Bronchial epithelial cell (primary cell): ENCODE results near the gene KISS1R. TPM values are rescaled to one million over a fixed set of nuclear protein-coding genes. Genes with fewer than 3 reads are reported as not detected.
A peak's percentile ranks its signal among the peaks of the same experiment; 100 is the strongest.

Source experiments
- DNase-seq: peaks from one replicate; pipeline ENCODE4 v3.0.0-alpha.2; 2010; ENCODE audit warnings: low read depth
- FAIRE-seq: peaks from 2 replicates; lab custom pipeline; 2011; peaks lifted over from hg19 to GRCh38; lab: Jason Lieb, UNC
- H3K27me3 ChIP-seq: 2 replicates; pipeline ENCODE4 v1.5.1; 2011; ENCODE audit warnings: low read length; ENCODE audit not compliant: control insufficient read depth, insufficient read depth
- H3K36me3 ChIP-seq: 2 replicates; pipeline ENCODE4 v1.5.1; 2011; ENCODE audit warnings: low read length; ENCODE audit not compliant: control insufficient read depth, insufficient read depth
- H3K4me3 ChIP-seq: 2 replicates; pipeline ENCODE4 v1.5.1; 2011; ENCODE audit warnings: mild to moderate bottlenecking, low read depth, low read length, control low read depth
- total RNA-seq: library from RNA; depleted of rRNA; stranded (reverse); fragments of >200 nt; gene quantifications from 2 replicates; pipeline ENCODE4 v1.2.1, GENCODE V29; 2014
- TF ChIP-seq, protein P1 (sequence below): IDR thresholded peaks from 2 replicates; pipeline ENCODE4 v1.5.1; 2011; ENCODE audit warnings: mild to moderate bottlenecking, moderate library complexity, low read length, control low read depth, inconsistent platforms; ENCODE audit not compliant: insufficient read depth, severe bottlenecking

KISS1R gene
- total RNA-seq, 1 donor from 2014 or later: not detected

- TF ChIP-seq, protein P1, sequence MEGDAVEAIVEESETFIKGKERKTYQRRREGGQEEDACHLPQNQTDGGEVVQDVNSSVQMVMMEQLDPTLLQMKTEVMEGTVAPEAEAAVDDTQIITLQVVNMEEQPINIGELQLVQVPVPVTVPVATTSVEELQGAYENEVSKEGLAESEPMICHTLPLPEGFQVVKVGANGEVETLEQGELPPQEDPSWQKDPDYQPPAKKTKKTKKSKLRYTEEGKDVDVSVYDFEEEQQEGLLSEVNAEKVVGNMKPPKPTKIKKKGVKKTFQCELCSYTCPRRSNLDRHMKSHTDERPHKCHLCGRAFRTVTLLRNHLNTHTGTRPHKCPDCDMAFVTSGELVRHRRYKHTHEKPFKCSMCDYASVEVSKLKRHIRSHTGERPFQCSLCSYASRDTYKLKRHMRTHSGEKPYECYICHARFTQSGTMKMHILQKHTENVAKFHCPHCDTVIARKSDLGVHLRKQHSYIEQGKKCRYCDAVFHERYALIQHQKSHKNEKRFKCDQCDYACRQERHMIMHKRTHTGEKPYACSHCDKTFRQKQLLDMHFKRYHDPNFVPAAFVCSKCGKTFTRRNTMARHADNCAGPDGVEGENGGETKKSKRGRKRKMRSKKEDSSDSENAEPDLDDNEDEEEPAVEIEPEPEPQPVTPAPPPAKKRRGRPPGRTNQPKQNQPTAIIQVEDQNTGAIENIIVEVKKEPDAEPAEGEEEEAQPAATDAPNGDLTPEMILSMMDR: no peak
- Histone ChIP-seq H3K27me3 (no peaks in the 10 kb centered on the region), H3K4me3 (no peak overlapping the region), H3K36me3 (peaks cover 24% of the 10 kb centered on the region)
- no peak for FAIRE-seq
- no peak for DNase-seq
Measured at GRCh38 chr19:898663-899062, 18.5 kb upstream of the KISS1R start.

- TF ChIP-seq, protein P1: no peak
- Histone ChIP-seq H3K36me3 (peaks cover 24% of the 10 kb centered on the region), H3K27me3 (no peaks in the 10 kb centered on the region), H3K4me3 (no peak overlapping the region)
- no peak for DNase-seq
- FAIRE-seq: no peak
Measured at GRCh38 chr19:899336-900042, 17.6 kb upstream of the KISS1R start.

DNA sequence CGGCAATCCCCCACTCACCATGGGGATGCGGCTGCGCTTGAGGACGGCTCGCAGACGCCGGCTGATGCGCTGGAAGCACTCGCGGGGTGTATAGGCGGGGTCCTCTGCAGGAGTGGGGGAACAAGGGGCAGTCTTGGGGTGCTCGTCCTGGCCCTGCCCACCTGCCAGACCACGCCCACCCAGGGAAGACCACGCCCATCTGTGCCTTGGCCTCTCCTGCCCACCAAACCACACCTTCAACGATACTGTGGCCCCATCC lies 17.2 kb upstream of the KISS1R start:
- Histone ChIP-seq H3K27me3 (no peaks in the 10 kb centered on the region), H3K4me3 (no peak overlapping the region), H3K36me3 (peaks cover 24% of the 10 kb centered on the region)
- TF ChIP-seq, protein P1: no peak
- FAIRE-seq (no peak), DNase-seq (no peak)

- peaks cover 24% of the 10 kb centered on the region for H3K36me3 ChIP-seq
- no peak overlapping the region for H3K4me3 ChIP-seq
- peak; percentile 42 for DNase-seq
- TF ChIP-seq, protein P1: no peak
- H3K27me3 ChIP-seq: no peaks in the 10 kb centered on the region
- no peak for FAIRE-seq
Measured at GRCh38 chr19:900302-901111, 16.6 kb upstream of the KISS1R start.

- Histone ChIP-seq H3K36me3 (peaks cover 27% of the 10 kb centered on the region), H3K27me3 (no peaks in the 10 kb centered on the region), H3K4me3 (no peak overlapping the region)
- no peak for DNase-seq
- FAIRE-seq: no peak
- TF ChIP-seq, protein P1: no peak
Measured at GRCh38 chr19:901216-902092, 15.7 kb upstream of the KISS1R start.
